Cardiac fibroblast (primary cell): ENCODE data around the gene TBPL1.

Experiments used
- DNase-seq, 2 donors: peaks; one replicate each; pipeline versions ENCODE4 v3.0.0 to v3.0.0-alpha.2; 2010; ENCODE audit warnings: low read depth in 2 of 2
- H3K4me3 ChIP-seq, 2 donors: replicated peaks in 1 of 2; 1 replicate in 1 of 2; 2 replicates in 1 of 2; pipeline ENCODE4 v1.5.1; 2011; ENCODE audit warnings: low read depth in 2 of 2, low read length in 2 of 2, mild to moderate bottlenecking in 2 of 2, moderate library complexity in 1 of 2
- TF ChIP-seq, protein P1 (sequence below): IDR thresholded peaks from one replicate; pipeline ENCODE4 v1.5.1; 2011; ENCODE audit warnings: low read depth, mild to moderate bottlenecking, low read length, inconsistent platforms

Gene TBPL1

GRCh38 chr6:134034961-134035822, 82.2 kb downstream of the TBPL1 start:
- no peak for DNase-seq
- no peak overlapping the region for H3K4me3 ChIP-seq
- TF ChIP-seq, protein P1, sequence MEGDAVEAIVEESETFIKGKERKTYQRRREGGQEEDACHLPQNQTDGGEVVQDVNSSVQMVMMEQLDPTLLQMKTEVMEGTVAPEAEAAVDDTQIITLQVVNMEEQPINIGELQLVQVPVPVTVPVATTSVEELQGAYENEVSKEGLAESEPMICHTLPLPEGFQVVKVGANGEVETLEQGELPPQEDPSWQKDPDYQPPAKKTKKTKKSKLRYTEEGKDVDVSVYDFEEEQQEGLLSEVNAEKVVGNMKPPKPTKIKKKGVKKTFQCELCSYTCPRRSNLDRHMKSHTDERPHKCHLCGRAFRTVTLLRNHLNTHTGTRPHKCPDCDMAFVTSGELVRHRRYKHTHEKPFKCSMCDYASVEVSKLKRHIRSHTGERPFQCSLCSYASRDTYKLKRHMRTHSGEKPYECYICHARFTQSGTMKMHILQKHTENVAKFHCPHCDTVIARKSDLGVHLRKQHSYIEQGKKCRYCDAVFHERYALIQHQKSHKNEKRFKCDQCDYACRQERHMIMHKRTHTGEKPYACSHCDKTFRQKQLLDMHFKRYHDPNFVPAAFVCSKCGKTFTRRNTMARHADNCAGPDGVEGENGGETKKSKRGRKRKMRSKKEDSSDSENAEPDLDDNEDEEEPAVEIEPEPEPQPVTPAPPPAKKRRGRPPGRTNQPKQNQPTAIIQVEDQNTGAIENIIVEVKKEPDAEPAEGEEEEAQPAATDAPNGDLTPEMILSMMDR: no peak

DNA sequence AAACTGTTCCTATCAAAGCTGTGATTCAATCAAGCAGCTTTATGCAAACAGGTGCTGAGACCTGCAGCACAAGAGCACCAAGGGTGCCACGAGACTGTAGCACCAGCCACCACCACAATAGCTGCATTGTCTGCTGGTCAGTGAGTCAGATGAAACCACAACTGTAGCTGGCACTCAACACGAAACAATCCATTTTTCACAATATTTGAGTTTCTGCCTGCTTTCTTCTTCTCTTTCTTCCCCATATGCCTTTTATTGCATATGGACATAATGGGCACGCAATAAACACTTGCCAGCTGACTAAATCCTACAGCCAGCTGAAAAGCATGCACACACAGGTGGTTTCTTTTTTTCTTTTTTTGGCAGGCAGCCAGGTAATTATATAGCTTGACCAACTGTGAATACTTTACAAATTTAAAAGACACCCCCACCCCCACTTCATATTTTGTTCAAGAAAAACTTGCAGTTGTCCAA, 82.8 kb downstream of the TBPL1 start:
- no peak overlapping the region for H3K4me3 ChIP-seq
- TF ChIP-seq, protein P1: no peak
- peak; percentile 49 to 57 for DNase-seq

DNA sequence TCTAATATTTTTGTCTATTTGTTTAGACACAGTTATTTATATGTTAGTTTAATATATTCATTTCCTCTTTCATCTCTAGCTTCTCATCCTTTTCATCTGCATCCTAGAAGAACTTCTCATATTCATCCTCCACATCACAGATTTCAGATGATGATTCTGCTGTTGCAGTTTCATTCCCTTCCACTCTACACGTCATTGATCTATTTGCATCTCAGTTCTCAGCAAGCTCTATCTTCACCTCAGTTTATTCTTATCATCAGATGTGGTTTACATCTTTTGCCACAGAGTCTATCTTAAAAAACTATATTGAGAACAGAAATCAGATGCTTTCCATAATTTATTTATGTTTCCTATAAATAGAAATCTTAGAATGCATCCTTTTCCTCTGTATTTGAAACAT, 86.1 kb downstream of the TBPL1 start:
- no peak overlapping the region for H3K4me3 ChIP-seq

More for the DNA sequence above, 86.1 kb downstream of the TBPL1 start:
- TF ChIP-seq, protein P1: no peak
- DNase-seq: no peak
